Measurements from ENCODE around the gene JADE2. TPM values are rescaled to one million over a fixed set of nuclear protein-coding genes. Genes with fewer than 3 reads are reported as not detected.

The JADE2 gene
- total and polyA plus RNA-seq, 2 of the 8 experiments (the other 6 are each of a cell fraction or from before 2014, with no cell fraction given): 19.2 to 55.8 TPM

GRCh38 chr5:134547579-134547978, 22.1 kb downstream of the JADE2 start (continued):
- TF ChIP-seq ATF2 (IDR thresholded peaks at IDR 0.05; ENCODE audit: low read length): no peak
- TF ChIP-seq JUN (IDR thresholded peaks at IDR 0.05; ENCODE audit: low read depth, low read length): no peak
- no peak for TF ChIP-seq HDAC2 (IDR thresholded peaks at IDR 0.05; ENCODE audit: borderline replicate concordance in 1 of 2, low read depth in 2 of 2, low read length in 2 of 2)

All from H1 (cell line).